Measurements from ENCODE around the gene PSMG1. TPM values are rescaled to one million over a fixed set of nuclear protein-coding genes. Genes with fewer than 3 reads are reported as not detected.
A peak's percentile ranks its signal among the peaks of the same experiment; 100 is the strongest.

Gene PSMG1
- total RNA-seq, 2 experiments from 2014 or later = 7.8 to 7.9 TPM

DNA sequence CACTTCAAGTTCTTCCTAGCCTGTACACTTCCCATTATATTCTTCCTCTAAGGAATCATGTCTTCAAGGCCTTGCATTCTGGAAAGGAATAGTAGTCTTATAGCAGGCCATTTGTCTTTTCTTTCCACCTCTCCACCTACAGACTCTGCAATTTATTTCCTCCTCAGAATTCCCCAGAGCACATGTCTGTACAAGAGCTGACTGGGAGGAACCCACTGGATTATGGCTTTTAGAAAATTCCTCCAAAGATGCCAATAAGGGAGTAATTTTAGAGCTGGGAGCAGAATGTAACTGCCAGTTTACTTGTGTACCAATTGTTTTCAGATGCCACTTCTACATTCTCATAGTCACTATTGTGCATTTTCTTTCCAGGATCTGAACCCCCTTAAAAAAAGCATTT, 3.4 kb upstream of the PSMG1 start:
- Mint-ChIP-seq H3K27me3 (no peaks in the 10 kb centered on the region), H3K9me3 (no peaks in the 10 kb centered on the region), H3K27ac (peak overlapping the region; percentile 76), H3K36me3 (ENCODE audit: low read depth) (peaks cover 20% of the 10 kb centered on the region), H3K4me3 (peak overlapping the region; percentile 12), H3K4me1 (ENCODE audit: low read depth) (peaks cover 66% of the 10 kb centered on the region)
- Histone ChIP-seq H3K4me3 (ENCODE audit: low read length) (no peak overlapping the region), H3K36me3 (ENCODE audit: insufficient read depth, low read length) (no peaks in the 10 kb centered on the region), H3K27me3 (ENCODE audit: control insufficient read depth in 1 of 2, insufficient read depth in 2 of 2, low read length in 2 of 2) (no peaks in the 10 kb centered on the region), H3K9me3 (ENCODE audit: control insufficient read depth in 1 of 2, insufficient read depth in 1 of 2, low read length in 2 of 2) (no peaks in the 10 kb centered on the region), H3K4me1 (ENCODE audit: insufficient read depth, low read length) (peaks cover 13% of the 10 kb centered on the region), H3K27ac (ENCODE audit: low read depth in 1 of 2, low read length in 2 of 2) (no peak overlapping the region)
- ATAC-seq (ENCODE audit: poor library complexity) (no peak), DNase-seq (no peak)
- ChIA-PET POLR2A (no interaction called here), CTCF (no interaction called here)
- intact Hi-C loops (cut with DNase I, micrococcal nuclease) = no loop called here
- TF ChIP-seq, protein P1, sequence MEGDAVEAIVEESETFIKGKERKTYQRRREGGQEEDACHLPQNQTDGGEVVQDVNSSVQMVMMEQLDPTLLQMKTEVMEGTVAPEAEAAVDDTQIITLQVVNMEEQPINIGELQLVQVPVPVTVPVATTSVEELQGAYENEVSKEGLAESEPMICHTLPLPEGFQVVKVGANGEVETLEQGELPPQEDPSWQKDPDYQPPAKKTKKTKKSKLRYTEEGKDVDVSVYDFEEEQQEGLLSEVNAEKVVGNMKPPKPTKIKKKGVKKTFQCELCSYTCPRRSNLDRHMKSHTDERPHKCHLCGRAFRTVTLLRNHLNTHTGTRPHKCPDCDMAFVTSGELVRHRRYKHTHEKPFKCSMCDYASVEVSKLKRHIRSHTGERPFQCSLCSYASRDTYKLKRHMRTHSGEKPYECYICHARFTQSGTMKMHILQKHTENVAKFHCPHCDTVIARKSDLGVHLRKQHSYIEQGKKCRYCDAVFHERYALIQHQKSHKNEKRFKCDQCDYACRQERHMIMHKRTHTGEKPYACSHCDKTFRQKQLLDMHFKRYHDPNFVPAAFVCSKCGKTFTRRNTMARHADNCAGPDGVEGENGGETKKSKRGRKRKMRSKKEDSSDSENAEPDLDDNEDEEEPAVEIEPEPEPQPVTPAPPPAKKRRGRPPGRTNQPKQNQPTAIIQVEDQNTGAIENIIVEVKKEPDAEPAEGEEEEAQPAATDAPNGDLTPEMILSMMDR (IDR thresholded peaks at IDR 0.05) = no peak

DNA sequence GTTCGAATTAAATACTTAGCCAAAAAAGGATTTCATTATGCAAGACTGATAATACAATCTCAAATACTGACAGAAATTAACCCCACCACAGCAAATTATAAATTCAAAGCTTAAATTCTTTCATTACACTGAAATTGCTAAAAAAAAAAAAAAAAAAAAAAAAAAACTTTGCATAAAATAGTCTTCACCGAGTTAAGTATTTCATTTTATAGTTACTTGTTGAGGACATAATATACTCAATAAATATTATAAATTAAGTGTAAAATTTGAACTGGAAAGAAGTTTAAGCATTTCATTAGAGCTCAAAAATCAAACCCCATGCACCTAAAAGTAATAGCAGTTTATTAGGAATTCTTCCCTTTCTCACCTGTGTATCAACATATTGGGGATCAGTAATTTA, 1.9 kb upstream of the PSMG1 start:
- intact Hi-C loops (cut with DNase I, micrococcal nuclease) = no loop called here
- H3K36me3 ChIP-seq (ENCODE audit: insufficient read depth, low read length) = peaks cover 3% of the 10 kb centered on the region
- ATAC-seq (ENCODE audit: poor library complexity) (no peak), DNase-seq (no peak)
- Mint-ChIP-seq H3K4me1 (ENCODE audit: low read depth) (peaks cover 73% of the 10 kb centered on the region), H3K27ac (peak overlapping the region; percentile 91), H3K4me3 (peak overlapping the region; percentile 91), H3K27me3 (no peaks in the 10 kb centered on the region), H3K36me3 (ENCODE audit: low read depth) (peaks cover 27% of the 10 kb centered on the region), H3K9me3 (no peaks in the 10 kb centered on the region)
- TF ChIP-seq, protein P1 (IDR thresholded peaks at IDR 0.05) = no peak
- no peaks in the 10 kb centered on the region for H3K27me3 ChIP-seq (ENCODE audit: control insufficient read depth in 1 of 2, insufficient read depth in 2 of 2, low read length in 2 of 2)
- ChIA-PET POLR2A (interaction anchor here (1.4 kb wide), 1 partner anchor 19 kb away, joined by 4 read pairs; no protein-coding TSS in a partner anchor), CTCF (no interaction called here)
- no peaks in the 10 kb centered on the region for H3K9me3 ChIP-seq (ENCODE audit: control insufficient read depth in 1 of 2, insufficient read depth in 1 of 2, low read length in 2 of 2)
- H3K4me3 ChIP-seq (ENCODE audit: low read length) = no peak overlapping the region
- H3K4me1 ChIP-seq (ENCODE audit: insufficient read depth, low read length) = peaks cover 18% of the 10 kb centered on the region
- H3K27ac ChIP-seq (ENCODE audit: low read depth in 1 of 2, low read length in 2 of 2) = no peak overlapping the region

DNA sequence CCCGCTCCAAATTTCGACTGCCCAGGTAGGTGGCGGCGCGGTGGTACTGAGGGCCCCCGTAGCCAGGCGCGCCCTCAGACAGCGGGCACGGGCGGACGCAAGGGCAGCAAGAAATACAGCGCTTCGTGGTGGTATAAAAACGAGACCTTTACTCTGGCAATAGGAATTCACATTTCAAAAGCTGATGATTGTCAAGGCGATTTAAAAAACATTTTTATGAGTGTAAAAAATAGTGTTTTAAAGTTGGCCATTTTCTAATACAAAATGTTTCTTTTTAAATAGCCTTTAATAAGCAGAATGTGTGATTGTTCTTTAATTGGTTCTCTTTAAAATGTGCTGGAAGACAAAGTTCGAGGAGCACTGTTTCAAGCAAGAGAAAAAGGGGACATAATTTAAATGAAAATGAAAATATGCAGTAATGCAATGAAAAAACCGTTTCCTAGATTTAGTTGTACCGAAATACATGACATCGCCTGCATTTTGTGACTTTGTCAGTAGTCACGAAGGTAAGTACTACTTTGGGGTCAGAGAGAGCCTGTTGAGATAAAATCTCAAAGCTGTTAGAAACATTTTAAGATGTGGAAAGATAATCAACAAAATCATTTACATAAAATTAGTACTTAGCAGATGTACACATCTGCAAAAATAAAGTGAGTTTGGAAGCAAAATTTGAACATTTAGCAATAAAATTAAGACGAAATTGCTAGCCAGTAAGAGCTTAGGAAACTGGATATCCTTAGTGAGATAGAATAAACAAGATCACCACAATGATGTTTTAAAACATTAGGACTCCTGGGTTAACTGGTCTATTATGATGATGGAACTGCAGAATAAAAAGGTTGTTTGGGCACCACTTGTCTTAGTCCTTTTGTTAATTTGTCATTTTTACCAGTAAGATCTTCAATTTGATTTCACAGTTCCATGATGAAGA, 1.1 kb upstream of the PSMG1 start:
- H3K36me3 Mint-ChIP-seq (ENCODE audit: low read depth) = peaks cover 34% of the 10 kb centered on the region
- ChIA-PET CTCF (interaction anchor here (0.9 to 1.3 kb wide), 2 partner anchors 9 to 13 kb away, joined by 3 read pairs; no protein-coding TSS in a partner anchor), POLR2A (interaction anchor here (1.0 to 2.5 kb wide), 10 partner anchors 10 to 1917 kb away, joined by 3 to 35 read pairs (median 6); partner anchors contain the start of genes BRWD1, HMGN1 and VPS26C)
- H3K9me3 Mint-ChIP-seq = no peaks in the 10 kb centered on the region
- no peaks in the 10 kb centered on the region for H3K27me3 Mint-ChIP-seq
- peak overlapping the region; percentile 91 for H3K27ac Mint-ChIP-seq
- Histone ChIP-seq H3K27ac (ENCODE audit: low read depth in 1 of 2, low read length in 2 of 2) (peak overlapping the region; percentile 81 to 92), H3K4me3 (ENCODE audit: low read length) (peak overlapping the region; percentile 87), H3K36me3 (ENCODE audit: insufficient read depth, low read length) (peaks cover 11% of the 10 kb centered on the region), H3K27me3 (ENCODE audit: control insufficient read depth in 1 of 2, insufficient read depth in 2 of 2, low read length in 2 of 2) (no peaks in the 10 kb centered on the region), H3K9me3 (ENCODE audit: control insufficient read depth in 1 of 2, insufficient read depth in 1 of 2, low read length in 2 of 2) (no peaks in the 10 kb centered on the region), H3K4me1 (ENCODE audit: insufficient read depth, low read length) (peaks cover 18% of the 10 kb centered on the region)
- ATAC-seq (ENCODE audit: poor library complexity) (no peak), DNase-seq (peak in 2 of 14 experiments; percentile 23 to 33)
- intact Hi-C loops (cut with DNase I, micrococcal nuclease) = loop anchor here (5.0 kb wide), 4 partner anchors 128 to 377 kb away; partner anchors contain the start of genes BRWD1 (in 1 of the 2), ETS2 (in 1 of the 2) and LCA5L (in 1 of the 2)
- H3K4me1 Mint-ChIP-seq (ENCODE audit: low read depth) = peaks cover 74% of the 10 kb centered on the region
- TF ChIP-seq, protein P1 (IDR thresholded peaks at IDR 0.05) = peak; percentile 12
- H3K4me3 Mint-ChIP-seq = peak overlapping the region; percentile 91

All from CD4-positive, alpha-beta T cell (primary cell).